ENCODE results near the gene ZFP36. TPM values are rescaled to one million over a fixed set of nuclear protein-coding genes. Genes with fewer than 3 reads are reported as not detected.
A peak's percentile ranks its signal among the peaks of the same experiment; 100 is the strongest.

Gene ZFP36
- total RNA-seq = 100 to 1,000 TPM; 323 to 827 (median 509) TPM

DNA sequence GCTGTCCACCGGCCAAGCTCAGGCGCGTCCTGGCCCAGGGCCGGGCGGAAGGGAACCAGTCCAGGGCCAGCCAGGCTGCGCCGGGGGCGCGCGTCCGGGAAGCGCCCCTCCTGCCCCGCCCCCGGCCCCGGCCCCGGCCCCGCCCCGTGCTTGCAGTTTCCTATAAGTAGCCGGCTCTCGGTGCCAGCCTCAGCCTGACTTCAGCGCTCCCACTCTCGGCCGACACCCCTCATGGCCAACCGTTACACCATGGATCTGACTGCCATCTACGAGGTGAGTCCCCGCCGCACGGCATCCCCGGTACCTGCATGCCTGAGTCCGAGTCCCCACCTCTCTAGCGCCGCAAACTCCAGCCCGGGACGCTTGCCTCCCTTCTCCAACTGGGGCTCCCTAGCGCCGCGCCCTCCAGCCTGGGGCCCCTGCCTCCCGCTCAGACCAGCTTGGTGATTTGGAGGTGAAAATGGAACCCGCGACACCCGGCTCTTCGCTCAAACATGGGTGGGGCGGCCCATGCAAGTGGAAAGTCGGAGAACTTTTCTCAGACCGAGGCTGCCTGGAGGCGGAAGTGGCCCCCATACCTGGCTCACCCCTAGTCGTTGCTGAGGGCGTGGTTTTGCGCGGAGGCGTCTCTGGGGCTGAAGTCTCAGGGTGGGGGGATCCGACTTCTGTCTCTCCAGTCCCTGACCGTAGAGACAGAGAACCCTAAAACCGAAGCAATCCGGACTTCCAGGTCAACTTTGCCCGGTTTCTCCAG lies at the start of gene ZFP36:
ZFP36 (plus strand) TSS at position 192 of the 754 bp plus-strand sequence; CDS start at position 250, 58 bp downstream.
- DNase-seq (ENCODE audit: low spot score) = peak; percentile 89
- peak; percentile 5 for ATAC-seq (ENCODE audit: low FRiP score)
- TF ChIP-seq, protein P1, sequence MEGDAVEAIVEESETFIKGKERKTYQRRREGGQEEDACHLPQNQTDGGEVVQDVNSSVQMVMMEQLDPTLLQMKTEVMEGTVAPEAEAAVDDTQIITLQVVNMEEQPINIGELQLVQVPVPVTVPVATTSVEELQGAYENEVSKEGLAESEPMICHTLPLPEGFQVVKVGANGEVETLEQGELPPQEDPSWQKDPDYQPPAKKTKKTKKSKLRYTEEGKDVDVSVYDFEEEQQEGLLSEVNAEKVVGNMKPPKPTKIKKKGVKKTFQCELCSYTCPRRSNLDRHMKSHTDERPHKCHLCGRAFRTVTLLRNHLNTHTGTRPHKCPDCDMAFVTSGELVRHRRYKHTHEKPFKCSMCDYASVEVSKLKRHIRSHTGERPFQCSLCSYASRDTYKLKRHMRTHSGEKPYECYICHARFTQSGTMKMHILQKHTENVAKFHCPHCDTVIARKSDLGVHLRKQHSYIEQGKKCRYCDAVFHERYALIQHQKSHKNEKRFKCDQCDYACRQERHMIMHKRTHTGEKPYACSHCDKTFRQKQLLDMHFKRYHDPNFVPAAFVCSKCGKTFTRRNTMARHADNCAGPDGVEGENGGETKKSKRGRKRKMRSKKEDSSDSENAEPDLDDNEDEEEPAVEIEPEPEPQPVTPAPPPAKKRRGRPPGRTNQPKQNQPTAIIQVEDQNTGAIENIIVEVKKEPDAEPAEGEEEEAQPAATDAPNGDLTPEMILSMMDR (IDR thresholded peaks at IDR 0.05) = no peak

DNA sequence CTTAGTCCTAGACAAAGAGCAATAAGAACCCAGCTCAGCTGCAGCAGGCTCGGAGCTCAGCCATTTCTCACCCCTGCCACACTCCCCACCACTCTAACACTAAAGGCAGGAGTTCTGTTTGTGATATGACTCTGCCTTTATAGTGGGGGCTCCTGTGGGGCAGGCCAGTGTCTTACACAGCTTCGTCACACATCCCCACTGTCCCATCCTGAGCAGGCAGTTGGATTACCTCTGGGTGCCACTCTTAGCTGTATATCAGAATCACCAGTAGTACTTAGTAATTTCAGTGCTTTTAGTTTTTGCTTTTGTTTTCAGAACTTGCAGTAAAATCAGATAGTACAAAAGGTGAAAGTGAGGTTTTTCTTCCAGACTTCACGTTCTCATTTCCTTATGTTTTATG lies 47.6 kb upstream of the ZFP36 start:
- TF ChIP-seq, protein P1 (IDR thresholded peaks at IDR 0.05) = no peak
- ATAC-seq (ENCODE audit: low FRiP score) (no peak), DNase-seq (ENCODE audit: low spot score) (no peak)

DNA sequence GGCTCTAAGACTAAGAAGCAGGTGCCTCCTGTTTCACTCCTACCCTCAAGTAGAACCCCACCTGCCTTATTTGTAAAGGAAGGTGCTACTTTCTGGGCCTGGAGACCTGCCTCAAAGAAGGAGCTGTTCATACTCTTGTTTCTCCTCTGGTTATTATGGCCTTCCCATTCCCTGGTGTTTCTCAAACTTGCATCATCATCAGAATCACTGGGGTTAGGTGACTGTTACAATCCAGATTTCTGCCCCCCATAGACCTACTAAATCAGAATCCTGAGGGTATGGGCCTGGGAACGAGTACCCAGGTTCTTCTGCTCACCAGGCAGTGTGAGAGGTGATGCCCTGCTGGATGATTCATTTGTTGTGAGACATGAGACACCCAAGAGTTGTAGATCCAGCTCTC lies 46.0 kb upstream of the ZFP36 start:
- TF ChIP-seq, protein P1 (IDR thresholded peaks at IDR 0.05) = no peak
- ATAC-seq (ENCODE audit: low FRiP score) = no peak
- DNase-seq (ENCODE audit: low spot score) = no peak

DNA sequence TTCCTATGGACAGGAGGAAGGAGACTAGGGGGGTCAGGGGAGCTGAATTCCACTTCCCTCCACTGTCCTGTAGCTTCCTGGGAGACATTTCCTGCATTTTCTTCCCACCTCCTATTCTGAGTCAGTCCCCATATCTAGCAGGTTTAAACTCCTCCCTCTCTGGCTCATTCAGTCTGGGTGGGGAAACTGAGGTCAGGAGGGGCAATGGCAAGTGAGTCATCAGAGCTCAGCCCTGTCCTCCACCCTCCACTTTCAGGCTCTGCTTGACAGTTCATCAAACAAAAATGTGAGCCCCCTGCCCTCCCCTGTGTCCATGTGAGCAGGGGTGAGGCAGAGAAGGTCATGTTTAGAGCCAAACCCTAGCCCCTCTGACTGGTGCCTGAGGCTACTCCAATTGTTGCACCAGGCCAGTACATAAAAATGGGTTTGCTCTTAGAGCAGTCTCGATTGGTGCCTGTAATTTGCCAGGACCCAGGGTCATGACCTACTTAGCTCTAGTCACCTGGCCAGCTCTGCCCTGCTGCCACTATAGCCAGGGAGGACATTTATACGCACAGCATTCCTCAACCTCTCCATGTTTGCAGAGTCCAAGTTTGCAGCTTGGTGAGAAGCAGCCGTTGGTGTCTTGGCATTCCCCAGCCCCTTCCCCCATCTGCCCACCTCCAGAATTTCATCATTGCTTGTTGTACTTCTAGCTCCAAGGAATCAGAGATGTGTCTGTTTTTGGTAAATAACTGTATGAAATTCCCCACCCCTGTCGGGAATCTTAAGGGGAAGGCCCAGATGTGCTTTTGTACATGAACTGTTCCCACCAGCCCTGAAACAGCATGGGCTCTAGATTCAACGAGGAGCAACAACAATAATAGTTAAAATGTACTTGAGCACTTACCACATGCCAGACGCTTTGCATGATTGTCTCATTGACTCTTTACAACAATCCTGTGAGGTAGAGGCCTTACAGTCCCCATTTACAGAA lies 43.7 kb upstream of the ZFP36 start:
- DNase-seq (ENCODE audit: low spot score) = no peak
- TF ChIP-seq, protein P1 (IDR thresholded peaks at IDR 0.05) = no peak
- ATAC-seq (ENCODE audit: low FRiP score) = peak; percentile 82

DNA sequence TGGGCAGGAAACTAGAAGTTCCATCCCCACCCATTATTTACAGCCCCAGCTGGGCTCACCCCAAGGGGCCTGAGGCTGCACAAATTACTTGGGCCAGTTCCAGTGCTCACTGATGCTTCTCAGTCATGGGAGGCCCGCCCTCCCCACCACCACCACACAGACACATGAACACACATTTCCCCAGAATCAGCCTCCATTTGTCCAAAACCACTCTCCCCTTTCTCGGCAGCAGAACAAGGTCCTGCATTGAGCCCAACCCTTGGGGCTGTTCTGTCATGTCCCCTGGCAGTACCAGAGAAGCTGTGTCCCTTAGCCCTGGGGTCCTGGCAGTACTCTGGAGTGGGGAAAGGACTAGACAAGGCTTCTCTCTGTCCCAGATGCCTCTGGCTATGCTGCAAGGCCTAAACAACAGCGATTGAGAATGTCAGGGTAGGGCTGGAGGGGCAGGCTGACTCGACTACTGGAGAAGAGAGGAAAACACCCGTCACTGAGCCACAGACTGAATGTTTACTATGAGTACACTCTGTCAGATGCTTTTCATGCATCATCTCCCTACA lies 42.7 kb upstream of the ZFP36 start:
- TF ChIP-seq, protein P1 (IDR thresholded peaks at IDR 0.05) = no peak
- DNase-seq (ENCODE audit: low spot score) = no peak
- ATAC-seq (ENCODE audit: low FRiP score) = peak; percentile 2

DNA sequence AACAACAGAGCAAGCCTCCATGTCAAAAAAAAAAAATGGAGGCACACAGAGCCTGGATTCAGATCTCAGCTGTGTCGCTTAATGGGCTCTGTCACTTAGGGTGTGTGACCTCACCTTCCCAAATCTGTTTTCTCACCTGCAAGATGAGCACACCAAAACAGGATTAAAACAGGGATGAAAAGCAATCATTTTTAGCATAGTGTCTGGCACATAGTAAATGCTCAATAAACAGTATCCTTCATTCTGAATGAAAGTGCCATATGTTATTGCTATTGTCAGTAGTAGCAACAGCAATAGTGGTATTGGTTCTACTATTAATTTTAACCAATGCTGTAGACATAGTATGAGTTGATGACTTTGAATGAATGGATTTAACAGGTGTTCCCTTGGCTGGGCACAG lies 41.1 kb upstream of the ZFP36 start:
- TF ChIP-seq, protein P1 (IDR thresholded peaks at IDR 0.05) = no peak
- no peak for DNase-seq (ENCODE audit: low spot score)
- no peak for ATAC-seq (ENCODE audit: low FRiP score)
